C4-2B (cell line): Measurements from ENCODE around the gene SLC1A2.

Source experiments
- H3K27ac ChIP-seq: fragments of 450-650 bp; 2 replicates; pipeline ENCODE4 v1.5.1; 2017
- CTCF ChIP-seq: fragments of 450-650 bp; conservative IDR thresholded peaks from 2 replicates; pipeline ENCODE4 v1.5.1; 2017; ENCODE audit warnings: mild to moderate bottlenecking
- ZFX ChIP-seq: fragments of 450-650 bp; IDR thresholded peaks from 2 replicates; pipeline ENCODE4 v1.6.1; 2017

SLC1A2 gene

GRCh38 chr11:35241083-35241482 lies 178.3 kb downstream of the SLC1A2 start:
- TF ChIP-seq ZFX, result no peak
- no peak for TF ChIP-seq CTCF

GRCh38 chr11:35239471-35240075 lies 179.8 kb downstream of the SLC1A2 start:
- TF ChIP-seq ZFX, result no peak
- TF ChIP-seq CTCF, result no peak
- no peak overlapping the region for H3K27ac ChIP-seq

More at GRCh38 chr11:35241083-35241482, 178.3 kb downstream of the SLC1A2 start:
- no peak overlapping the region for H3K27ac ChIP-seq

- H3K27ac ChIP-seq, result no peak overlapping the region
- TF ChIP-seq ZFX (no peak), CTCF (no peak)
Observed at GRCh38 chr11:35238882-35239281, 180.5 kb downstream of the SLC1A2 start.

- H3K27ac ChIP-seq, result peak overlapping the region; percentile 72
Observed at GRCh38 chr11:35237860-35238715, 181.3 kb downstream of the SLC1A2 start.

GRCh38 chr11:35237351-35237750 lies 182.0 kb downstream of the SLC1A2 start:
- peak overlapping the region; percentile 72; the same call in 1 of the 2 replicates for H3K27ac ChIP-seq
- TF ChIP-seq ZFX, result no peak
- TF ChIP-seq CTCF, result no peak

More at GRCh38 chr11:35237860-35238715, 181.3 kb downstream of the SLC1A2 start:
- TF ChIP-seq ZFX, result no peak
- peak; percentile 89 for TF ChIP-seq CTCF

- no peak for TF ChIP-seq ZFX
- TF ChIP-seq CTCF, result no peak
- peak overlapping the region; percentile 25; the same call in 1 of the 2 replicates for H3K27ac ChIP-seq
Observed at GRCh38 chr11:35236667-35237003, 182.7 kb downstream of the SLC1A2 start.
